HG02763 (cell line): ENCODE results near the gene SCGB1C1.
"Not testable (repeated sequence)": the region's sequence is repeated elsewhere in the genome, so short reads cannot be mapped to it uniquely, and the experiment has no call there.

Experiments used
- ATAC-seq: cut with Tn5 transposase; IDR thresholded peaks from one replicate; pipeline ENCODE4 v1.9.1; 2021; ENCODE audit warnings: mild to moderate bottlenecking, moderate library complexity; ENCODE audit not compliant: unreplicated experiment

The SCGB1C1 gene

DNA sequence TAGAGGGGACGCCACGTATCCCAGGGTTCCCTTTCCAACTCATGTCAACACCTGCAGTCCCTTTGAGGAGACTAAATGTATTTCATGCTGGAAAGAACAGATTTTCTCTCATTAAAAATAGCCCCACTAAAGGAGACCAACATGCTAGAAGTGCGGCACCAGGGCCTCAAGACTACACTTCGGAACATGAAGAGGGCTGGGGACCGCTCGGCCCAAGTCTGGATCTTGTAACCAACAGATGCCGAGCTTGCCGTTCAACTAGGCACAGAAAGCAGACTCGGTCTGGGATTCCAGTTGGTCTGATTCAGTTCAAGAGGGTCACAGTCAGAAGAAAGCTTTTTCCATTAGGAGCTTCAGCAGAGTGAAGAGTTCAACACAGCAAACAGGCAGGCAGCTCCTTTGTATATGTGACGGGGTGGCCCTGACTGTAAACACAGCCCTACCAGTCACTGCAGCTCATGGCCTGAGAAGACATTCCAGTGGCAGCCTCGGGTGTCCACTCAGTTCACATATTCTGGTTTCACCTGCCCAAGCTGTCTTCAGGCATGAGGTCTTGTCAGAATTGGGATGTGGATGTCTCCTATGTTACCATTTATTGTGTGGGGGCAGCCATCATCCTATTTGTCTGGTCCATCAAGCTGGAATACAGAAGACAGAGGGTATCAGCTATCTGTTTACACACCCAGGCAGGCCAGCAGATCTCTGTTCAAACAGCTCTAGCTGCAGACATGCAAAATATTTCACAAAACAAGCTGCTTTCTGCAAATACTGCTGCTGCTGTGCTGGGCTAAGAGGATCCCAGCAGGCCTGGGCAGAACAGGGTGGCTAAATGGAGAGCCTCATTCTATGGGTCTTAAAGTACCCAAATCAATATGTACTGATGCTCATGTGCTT lies 23.4 kb downstream of the SCGB1C1 start:
- ATAC-seq = no peak

- ATAC-seq = no peak
Measured at GRCh38 chr11:217704-218103, 24.8 kb downstream of the SCGB1C1 start.

DNA sequence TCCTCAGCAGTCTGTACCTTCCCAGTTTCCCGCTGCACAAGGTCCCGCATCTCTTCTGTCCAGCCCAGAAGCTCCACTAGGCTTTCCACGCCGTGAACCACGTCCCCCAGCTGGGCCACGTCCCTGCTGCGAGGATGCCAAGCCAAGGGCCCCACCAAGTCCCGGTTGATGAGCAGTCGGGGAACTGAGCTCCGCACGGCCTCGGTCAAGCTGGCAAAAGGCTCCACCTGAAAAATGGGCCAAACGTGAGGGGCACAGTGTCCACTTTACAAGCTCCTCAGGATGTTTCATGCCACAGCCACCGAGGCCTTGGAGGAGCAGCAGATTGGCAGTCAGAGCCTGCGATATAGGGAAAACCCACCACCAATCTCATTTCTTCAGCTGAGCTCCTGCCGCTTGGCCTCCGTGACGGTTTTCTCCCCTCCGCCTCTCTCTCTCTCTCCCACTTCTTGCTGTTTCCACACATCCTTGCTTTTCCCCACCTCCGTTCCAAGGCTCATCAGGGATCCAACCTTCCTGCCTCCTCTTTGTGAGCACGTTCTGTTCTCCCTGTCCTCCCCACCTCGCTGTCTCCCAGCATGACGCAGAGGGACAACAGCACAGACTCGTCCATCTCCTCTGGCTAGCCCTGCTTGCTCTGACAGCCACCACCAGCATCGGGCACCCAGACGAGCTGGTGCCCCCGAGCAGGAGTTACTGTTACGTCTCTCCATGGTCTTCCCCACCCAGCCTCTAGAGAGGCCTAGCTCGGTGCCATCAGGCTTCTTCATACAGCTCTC lies 26.1 kb downstream of the SCGB1C1 start:
- ATAC-seq = no peak

DNA sequence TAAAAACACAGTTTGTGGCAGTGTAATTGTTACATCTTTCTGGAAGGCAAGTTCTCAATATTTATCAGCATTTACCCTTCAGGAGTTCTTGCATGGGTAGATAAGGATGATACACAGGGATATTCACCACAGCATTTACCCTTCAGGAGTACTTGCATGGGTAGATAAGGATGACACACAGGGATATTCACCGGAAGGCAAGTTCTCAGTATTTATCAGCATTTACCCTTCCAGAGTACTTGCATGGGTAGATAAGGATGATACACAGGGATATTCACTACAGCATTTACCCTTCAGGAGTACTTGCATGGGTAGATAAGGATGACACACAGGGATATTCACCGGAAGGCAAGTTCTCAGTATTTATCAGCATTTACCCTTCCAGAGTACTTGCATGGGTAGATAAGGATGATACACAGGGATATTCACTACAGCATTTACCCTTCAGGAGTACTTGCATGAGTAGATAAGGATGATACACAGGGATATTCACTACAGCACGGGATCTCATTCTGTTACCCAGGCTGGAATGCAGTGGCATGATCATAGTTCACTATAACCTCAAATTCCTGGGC lies 27.9 kb downstream of the SCGB1C1 start:
- ATAC-seq = not testable (repeated sequence)

GRCh38 chr11:221539-221938 lies 28.7 kb downstream of the SCGB1C1 start:
- ATAC-seq = no peak

GRCh38 chr11:221998-222789 lies 29.3 kb downstream of the SCGB1C1 start:
- no peak for ATAC-seq

- no peak for ATAC-seq
Measured at GRCh38 chr11:223026-223789, 30.3 kb downstream of the SCGB1C1 start.

DNA sequence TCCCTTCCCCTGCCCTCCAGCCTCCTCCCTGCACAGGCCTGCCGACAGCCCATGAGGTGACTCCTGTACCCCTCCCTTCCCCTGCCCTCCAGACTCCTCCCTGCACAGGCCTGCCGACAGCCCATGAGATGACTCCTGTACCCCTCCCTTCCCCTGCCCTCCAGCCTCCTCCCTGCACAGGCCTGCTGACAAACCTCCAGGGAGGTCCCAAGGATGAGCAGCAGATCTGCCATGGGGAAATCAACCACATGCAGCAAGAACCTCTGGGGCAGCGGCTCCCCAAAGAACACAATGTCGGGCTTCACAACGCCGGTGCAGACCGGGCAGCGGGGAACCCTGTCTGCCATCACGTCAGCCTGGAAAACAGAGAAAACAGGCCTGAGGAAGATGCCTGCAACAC lies 31.0 kb downstream of the SCGB1C1 start:
- no peak for ATAC-seq

DNA sequence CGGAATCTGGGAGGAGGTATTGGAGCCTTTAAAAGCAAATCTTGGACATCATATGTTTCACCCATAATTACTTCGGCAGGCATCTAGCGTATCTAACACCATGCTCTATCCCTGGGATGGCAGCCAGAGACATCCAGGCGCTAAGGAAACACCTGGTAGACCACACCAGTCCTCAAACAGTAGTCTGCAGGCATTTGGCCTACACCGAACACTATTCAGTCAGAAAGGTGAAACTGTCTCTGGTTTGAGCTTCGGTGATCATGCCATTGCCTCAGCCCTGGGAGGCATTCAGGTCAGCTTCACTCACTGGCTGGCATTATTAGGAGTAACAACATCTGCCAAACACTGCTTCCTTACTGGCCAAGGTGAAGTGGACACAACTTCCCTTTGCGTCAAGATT lies 31.5 kb downstream of the SCGB1C1 start:
- ATAC-seq = no peak

DNA sequence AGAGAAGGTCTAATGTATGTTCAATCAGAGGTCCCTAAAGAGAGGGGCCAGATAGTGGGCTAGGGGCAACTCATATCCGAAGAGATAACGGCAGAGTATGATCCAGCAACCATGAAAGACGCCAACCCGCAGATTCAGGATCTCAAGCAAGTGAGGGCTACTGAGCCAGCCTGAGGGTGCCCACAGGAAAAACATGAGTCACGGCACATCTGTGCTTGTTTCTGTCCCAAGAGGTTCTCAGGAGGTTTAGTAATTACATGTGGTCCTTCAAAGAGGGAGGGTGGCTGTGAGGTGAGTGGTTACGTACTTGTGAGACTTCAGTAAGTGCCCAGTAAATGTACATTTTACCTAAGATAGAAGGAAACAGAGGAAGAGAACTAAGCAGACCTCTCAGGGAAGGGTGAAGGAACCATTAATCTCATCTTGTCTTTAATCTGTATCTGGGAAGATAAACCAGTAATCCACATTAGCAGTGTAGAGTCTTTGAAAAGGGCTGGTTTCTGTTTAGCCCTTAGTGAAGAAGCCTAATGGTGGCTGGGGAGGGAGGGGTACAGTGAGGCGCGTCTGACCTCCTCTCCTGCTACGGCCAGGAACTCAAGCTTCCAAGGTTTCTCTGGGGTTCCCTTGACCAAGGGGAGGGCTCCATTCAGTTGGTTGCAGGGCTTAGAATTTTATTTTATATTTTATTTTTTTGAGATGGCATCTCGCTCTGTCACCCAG lies 33.0 kb downstream of the SCGB1C1 start:
- ATAC-seq = peak; percentile 50

- ATAC-seq = no peak
Measured at GRCh38 chr11:227824-228379, 35.0 kb downstream of the SCGB1C1 start.

DNA sequence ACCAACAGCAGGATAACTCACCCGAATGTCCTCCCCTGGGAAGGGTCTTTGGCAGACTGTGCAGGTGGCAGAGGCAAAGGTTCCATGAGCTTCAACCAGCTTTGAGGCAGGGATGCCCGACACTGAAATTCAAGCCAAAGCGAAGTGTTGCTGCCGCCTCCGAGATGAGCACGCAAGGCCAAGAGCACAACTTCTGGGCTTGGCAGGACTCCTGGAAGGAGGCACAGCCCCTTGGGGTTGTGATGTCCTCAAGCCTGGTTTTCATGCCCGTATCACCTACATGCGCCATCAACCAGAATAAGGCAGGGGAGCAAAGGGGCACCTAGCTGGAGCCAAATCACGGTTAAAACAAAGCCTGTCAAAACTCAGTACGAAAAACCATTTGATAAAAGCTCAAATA lies 37.6 kb downstream of the SCGB1C1 start:
- no peak for ATAC-seq

DNA sequence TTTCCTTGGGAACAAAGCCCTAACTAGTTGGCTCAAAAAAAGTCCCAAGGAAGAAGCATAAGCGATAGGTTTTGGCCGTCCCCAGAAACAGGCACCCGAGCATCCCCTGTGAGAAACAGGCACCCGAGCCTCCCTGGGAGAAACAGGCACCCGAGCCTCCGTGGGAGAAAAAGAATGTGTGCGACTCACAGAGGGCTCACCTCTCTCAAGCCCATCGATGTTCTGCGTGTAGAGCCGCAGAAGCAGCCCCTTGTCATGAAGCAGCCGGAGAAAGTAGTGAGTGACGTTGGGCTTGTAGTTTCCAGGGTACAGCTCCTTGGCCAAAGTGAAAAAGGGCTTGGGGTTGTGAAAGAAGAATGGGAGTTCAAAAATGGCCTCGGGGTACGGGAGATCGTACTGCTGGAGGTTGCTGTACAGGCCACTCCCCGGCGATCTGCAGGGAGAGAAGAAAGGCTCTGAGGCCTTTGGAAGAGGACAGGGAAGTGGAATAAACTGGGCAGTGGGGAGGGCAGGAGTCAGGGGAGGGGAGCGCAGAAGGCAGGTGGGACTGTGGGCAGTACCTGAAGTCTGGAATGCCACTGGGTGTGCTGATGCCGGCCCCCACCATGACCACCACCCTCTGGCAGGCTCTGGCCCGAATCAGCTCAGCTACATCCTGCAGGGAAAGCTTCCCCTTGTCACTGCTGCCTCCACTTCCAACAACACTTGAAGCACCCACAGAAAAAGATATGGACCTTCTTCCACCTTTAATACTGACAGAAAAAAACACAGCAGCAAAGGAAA lies 40.1 kb downstream of the SCGB1C1 start:
- no peak for ATAC-seq

DNA sequence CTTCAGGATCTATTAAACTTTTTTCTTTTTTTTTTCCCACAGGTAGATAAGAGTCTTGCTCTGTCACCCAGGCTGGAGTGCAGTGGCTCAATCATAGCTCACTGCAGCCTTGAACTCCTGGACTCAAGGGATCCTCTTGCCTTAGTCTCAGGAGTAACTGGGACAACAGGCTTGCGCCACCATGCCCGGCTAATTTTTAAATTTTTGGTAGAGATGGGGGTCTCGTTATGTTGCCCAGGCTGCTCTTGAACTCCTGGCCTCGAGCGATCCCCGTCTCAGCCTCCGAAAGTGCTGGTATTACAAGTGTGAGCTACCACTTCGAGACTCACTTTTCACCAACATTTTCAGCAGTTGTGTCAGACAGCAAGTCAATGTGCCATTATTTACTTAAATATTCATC lies 42.3 kb downstream of the SCGB1C1 start:
- ATAC-seq = no peak

GRCh38 chr11:235609-235996 lies 42.7 kb downstream of the SCGB1C1 start:
- ATAC-seq = no peak

DNA sequence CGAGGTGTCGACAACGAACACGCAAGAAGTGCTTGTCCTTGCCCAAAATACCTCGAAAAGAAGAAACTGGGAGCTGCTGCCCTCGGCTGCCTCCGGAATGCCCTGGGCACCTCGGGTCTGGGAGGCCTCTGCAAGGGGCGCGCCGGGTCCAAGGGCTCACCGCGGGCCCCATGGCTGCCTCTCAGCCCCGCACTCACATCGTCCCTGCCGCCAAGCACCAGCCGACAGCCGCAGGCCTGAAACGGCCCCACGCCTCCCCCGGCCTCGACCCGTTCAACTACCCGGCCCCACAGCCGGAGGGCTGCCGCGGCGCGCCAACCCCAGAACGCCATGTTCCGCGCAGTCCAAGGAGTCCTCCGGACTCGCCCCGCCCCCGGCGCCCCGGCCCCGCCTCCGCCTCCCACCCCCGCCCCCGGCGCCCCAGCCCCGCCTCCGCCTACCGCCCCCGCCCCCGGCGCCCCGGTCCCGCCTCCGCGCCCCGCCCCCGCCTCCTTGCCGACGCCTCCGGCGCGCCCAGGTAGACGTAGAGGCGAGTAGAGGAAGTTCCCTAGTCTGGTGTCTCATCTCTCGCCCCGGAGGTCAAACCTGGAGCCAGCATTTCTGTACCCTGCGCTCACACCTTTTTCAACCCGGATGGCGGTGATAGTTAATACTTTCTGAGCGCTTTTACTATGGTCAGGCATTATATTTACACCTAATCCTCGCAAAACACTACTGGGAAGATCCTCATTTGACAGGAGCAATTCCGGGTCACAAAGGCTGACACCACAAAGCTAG lies 43.3 kb downstream of the SCGB1C1 start, which contains the start of gene SIRT3:
SIRT3 (minus strand) TSS at position 346 of the 777 bp plus-strand sequence; CDS start at position 332, 14 bp downstream.
- peak; percentile 78 for ATAC-seq
